NT2/D1 (cell line): ENCODE measurements around the gene UBE2L5.

ENCODE experiments used
- SUZ12 ChIP-seq: IDR thresholded peaks from 2 replicates; pipeline ENCODE4 v1.6.1; 2011; ENCODE audit not compliant: insufficient read length, insufficient read depth; ENCODE audit errors: extremely low read depth
- YY1 ChIP-seq: IDR thresholded peaks from 2 replicates; pipeline ENCODE4 v1.6.1; 2011; ENCODE audit not compliant: insufficient read length, insufficient read depth
- ZNF274 ChIP-seq: IDR thresholded peaks from 2 replicates; pipeline ENCODE4 v1.6.1; 2011; ENCODE audit warnings: mild to moderate bottlenecking, low read depth, low read length

DNA sequence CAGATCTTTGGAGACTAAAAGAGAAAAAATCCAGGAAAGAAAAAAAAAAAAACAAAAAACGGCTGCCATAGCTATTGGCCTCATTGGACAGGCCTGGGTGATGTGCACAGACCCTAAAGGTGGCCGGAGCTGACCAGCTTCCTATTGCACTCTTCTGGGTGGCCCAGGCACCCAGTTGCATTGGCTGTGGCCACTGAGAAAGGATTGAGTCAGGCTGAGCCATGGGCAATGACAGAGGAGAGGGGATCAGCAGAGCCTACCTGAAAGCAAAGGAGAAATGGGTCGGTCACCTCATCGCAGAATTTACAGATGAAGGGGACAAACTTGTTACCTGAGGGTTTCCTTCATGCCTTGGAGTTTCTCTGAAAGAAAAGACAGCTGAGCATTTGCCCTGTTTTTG lies 26.1 kb downstream of the UBE2L5 start:
- TF ChIP-seq YY1, result no peak
- TF ChIP-seq SUZ12, result no peak
- no peak for TF ChIP-seq ZNF274
